Upper lobe of right lung (tissue), 1 donor: ENCODE results near the gene PFDN1. TPM values are rescaled to one million over a fixed set of nuclear protein-coding genes. Genes with fewer than 3 reads are reported as not detected.

ENCODE experiments used
- ATAC-seq: fragments of 200-7000 bp; cut with Tn5 transposase; one replicate; pipeline ENCODE4 v1.9.1; 2020; ENCODE audit warnings: mild to moderate bottlenecking, moderate library complexity
- DNase-seq: peaks from one replicate; pipeline ENCODE4 v3.0.0-alpha.2; 2020
- H3K27ac ChIP-seq: fragments of 200-600 bp; one replicate; pipeline ENCODE4 v1.8.0; 2022
- H3K27me3 ChIP-seq: fragments of 200-600 bp; one replicate; pipeline ENCODE4 v1.8.0; 2022; ENCODE audit warnings: mild to moderate bottlenecking
- H3K36me3 ChIP-seq: fragments of 200-600 bp; one replicate; pipeline ENCODE4 v1.8.0; 2022
- H3K4me1 ChIP-seq: fragments of 200-600 bp; one replicate; pipeline ENCODE4 v1.8.0; 2022
- H3K4me3 ChIP-seq: fragments of 200-600 bp; one replicate; pipeline ENCODE4 v1.8.0; 2022; ENCODE audit warnings: mild to moderate bottlenecking
- H3K9me3 ChIP-seq: fragments of 200-600 bp; one replicate; pipeline ENCODE4 v1.8.0; 2022
- intact Hi-C: fragments of 100-400 bp; cut with DNase I; formaldehyde crosslinking; loops from one replicate; pipeline ENCODE4 v1.11.0; 2022
- total RNA-seq: library from RNA; stranded (reverse); fragmentation: NEBNext Ultra II Directional; extraction: Animal tissue kit (Norgen Biotek cat#: 25700); gene quantifications from one replicate; pipeline ENCODE4 v1.2.1, GENCODE V29; 2021
- TF ChIP-seq, protein P1 (sequence below): fragments of 200-600 bp; IDR thresholded peaks from one replicate; pipeline ENCODE4 v1.8.0; 2022; ENCODE audit warnings: antibody characterized with exemption
- donor health status: DM: no; HTN: yes; CAD: no; lungs with severe emphysema.

PFDN1 gene
- total RNA-seq, 1 donor from 2014 or later = 54.0 TPM

DNA sequence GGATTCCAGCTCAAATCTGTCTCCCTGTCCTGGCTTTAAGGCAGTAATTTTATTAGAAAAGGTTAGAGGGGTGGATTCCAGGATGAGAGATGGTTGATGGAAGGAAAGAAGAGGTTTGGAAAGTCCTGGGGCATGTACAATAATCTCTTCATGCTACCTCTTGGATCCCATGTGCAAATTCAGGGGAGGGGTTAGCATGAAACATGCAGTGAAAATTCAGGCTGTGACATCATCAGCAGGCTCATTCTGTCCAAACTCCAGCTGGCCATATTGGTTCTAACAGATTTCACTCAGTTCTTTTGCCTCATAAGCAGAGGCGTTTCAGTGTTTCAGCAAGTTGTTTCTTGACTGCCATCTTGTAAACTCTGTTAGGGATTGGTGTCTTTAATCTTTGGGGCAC is 72.5 kb downstream of the PFDN1 start:
- no peaks in the 10 kb centered on the region for H3K27me3 ChIP-seq
- peaks cover 4% of the 10 kb centered on the region for H3K4me1 ChIP-seq
- TF ChIP-seq, protein P1, sequence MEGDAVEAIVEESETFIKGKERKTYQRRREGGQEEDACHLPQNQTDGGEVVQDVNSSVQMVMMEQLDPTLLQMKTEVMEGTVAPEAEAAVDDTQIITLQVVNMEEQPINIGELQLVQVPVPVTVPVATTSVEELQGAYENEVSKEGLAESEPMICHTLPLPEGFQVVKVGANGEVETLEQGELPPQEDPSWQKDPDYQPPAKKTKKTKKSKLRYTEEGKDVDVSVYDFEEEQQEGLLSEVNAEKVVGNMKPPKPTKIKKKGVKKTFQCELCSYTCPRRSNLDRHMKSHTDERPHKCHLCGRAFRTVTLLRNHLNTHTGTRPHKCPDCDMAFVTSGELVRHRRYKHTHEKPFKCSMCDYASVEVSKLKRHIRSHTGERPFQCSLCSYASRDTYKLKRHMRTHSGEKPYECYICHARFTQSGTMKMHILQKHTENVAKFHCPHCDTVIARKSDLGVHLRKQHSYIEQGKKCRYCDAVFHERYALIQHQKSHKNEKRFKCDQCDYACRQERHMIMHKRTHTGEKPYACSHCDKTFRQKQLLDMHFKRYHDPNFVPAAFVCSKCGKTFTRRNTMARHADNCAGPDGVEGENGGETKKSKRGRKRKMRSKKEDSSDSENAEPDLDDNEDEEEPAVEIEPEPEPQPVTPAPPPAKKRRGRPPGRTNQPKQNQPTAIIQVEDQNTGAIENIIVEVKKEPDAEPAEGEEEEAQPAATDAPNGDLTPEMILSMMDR = no peak
- H3K27ac ChIP-seq = no peak overlapping the region
- ATAC-seq (no peak), DNase-seq (no peak)
- H3K36me3 ChIP-seq = no peaks in the 10 kb centered on the region
- no peak overlapping the region for H3K4me3 ChIP-seq
- no peaks in the 10 kb centered on the region for H3K9me3 ChIP-seq
- intact Hi-C loops = no loop called here

DNA sequence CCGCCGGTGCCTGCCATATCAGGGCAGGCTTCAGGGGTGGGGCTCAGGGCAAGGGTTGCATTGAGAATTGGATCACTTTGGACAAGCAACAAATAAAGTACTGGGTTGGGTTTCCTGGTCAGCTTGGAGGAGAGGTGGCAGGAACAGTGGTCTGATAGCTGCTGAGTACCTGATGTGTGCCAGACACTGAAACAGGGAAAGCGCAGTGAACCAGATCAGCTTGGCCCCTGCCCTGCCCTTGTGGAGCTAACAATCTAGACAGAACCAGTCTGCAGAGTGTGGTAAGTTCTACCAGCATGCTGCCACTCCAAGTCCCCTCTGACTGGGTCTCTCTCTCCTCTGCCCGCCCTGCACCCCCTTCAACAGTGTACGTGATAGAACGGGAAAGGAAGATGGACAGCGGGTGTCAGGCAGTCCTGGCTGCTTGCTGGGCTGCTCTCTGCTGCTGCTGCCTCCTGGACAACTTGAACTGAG is 74.5 kb downstream of the PFDN1 start:
- peak; percentile 40 for ATAC-seq

DNA sequence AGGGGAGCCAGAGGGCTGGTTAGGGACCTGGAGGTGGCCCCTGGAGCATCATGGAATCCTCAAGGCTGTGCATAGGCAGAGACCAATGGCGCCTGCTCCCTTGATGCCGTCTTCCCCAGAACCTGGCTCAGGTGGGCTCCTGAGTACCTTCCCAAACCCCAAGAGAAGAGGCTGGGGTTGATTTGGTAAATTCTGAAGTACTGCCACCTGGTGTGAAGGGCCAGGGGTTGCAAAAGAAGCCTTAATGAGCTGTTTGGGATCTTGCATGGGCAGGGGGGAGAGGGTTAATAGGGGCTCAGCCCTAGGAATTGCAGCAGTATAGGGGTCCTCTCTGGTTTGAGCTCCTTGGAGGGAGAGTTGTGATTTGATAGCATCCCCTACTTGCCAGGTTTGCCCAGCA is 75.9 kb downstream of the PFDN1 start:
- no peak overlapping the region for H3K4me3 ChIP-seq
- H3K27ac ChIP-seq = no peak overlapping the region
- ATAC-seq = no peak
- intact Hi-C loops = no loop called here
- no peak for DNase-seq
- no peaks in the 10 kb centered on the region for H3K27me3 ChIP-seq
- no peaks in the 10 kb centered on the region for H3K9me3 ChIP-seq
- H3K36me3 ChIP-seq = no peaks in the 10 kb centered on the region
- TF ChIP-seq, protein P1 = no peak
- H3K4me1 ChIP-seq = peaks cover 12% of the 10 kb centered on the region

More for the DNA sequence above, 74.5 kb downstream of the PFDN1 start:
- Histone ChIP-seq H3K9me3 (no peaks in the 10 kb centered on the region), H3K4me1 (peaks cover 7% of the 10 kb centered on the region), H3K36me3 (no peaks in the 10 kb centered on the region), H3K27me3 (no peaks in the 10 kb centered on the region), H3K27ac (no peak overlapping the region), H3K4me3 (no peak overlapping the region)
- no peak for DNase-seq
- TF ChIP-seq, protein P1 = no peak
- intact Hi-C loops = no loop called here

DNA sequence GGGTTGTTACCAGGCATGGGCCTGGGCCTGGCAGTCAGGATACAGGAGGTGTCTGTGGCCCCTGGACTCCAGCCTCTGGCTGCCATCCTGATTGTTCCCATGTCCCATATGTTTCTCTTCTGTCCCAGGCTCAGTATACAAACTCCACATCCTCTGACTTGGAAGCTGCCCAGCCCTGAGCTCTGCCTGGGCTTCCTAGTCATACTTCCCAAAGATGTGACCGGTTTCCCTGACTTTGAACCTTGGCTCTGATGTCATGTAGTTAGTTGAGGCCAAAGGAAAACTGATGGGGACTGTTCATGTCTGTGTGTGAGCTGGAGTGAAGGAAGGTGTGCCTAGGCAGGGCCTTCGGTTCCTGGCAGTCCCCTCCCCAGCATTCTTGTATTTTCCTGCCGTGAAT is 77.5 kb downstream of the PFDN1 start:
- TF ChIP-seq, protein P1 = no peak
- ATAC-seq (no peak), DNase-seq (no peak)
- H3K27ac ChIP-seq = no peak overlapping the region
- intact Hi-C loops = no loop called here
- no peaks in the 10 kb centered on the region for H3K36me3 ChIP-seq
- H3K27me3 ChIP-seq = no peaks in the 10 kb centered on the region
- H3K9me3 ChIP-seq = no peaks in the 10 kb centered on the region
- peaks cover 26% of the 10 kb centered on the region for H3K4me1 ChIP-seq
- H3K4me3 ChIP-seq = no peak overlapping the region

DNA sequence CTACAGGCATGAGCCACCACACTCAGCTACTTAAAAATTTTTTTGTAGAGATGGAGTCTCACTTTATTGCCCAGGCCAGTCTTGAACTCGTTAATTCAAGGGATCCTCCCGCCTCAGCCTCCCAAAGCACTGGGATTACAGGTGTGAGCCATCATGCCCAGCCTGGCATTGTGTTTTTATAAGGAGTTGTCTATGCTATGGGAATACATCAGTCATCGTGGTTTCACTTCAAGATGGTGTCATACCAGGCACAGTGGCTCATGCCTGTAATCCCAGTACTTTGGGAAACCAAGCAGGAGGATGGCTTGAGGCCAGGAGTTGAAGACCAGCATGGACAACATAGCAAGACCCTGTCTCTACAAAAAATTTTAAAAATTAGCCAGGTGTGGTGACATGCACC is 78.2 kb downstream of the PFDN1 start:
- Histone ChIP-seq H3K27ac (no peak overlapping the region), H3K4me1 (peaks cover 33% of the 10 kb centered on the region), H3K36me3 (no peaks in the 10 kb centered on the region), H3K4me3 (no peak overlapping the region), H3K27me3 (no peaks in the 10 kb centered on the region), H3K9me3 (no peaks in the 10 kb centered on the region)
- intact Hi-C loops = no loop called here
- ATAC-seq (no peak), DNase-seq (no peak)
- TF ChIP-seq, protein P1 = no peak

DNA sequence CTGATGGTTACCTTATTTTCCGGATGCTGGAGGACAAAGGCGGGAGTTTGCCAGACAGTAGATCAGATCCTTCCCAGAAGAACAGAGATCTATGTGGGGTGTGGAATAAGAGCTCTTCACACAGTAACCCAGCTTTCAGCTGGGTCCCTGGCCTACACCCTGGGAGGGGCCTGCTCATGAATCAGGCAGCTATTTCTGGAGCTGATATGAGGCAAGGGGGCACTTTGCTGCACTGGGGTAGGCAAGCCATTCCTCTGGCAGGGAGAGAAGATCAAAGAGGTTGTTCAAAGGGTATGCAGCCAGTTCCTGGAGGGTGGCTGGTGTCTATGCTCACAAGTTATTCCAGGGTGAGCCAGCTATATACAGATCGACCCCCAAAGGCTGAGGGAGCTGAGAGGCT is 79.3 kb downstream of the PFDN1 start:
- H3K4me3 ChIP-seq = no peak overlapping the region
- no peaks in the 10 kb centered on the region for H3K9me3 ChIP-seq
- no peaks in the 10 kb centered on the region for H3K27me3 ChIP-seq
- DNase-seq (no peak), ATAC-seq (no peak)
- peaks cover 40% of the 10 kb centered on the region for H3K4me1 ChIP-seq
- intact Hi-C loops = no loop called here
- H3K27ac ChIP-seq = no peak overlapping the region
- TF ChIP-seq, protein P1 = no peak
- H3K36me3 ChIP-seq = no peaks in the 10 kb centered on the region
